HG03025 (cell line): Measurements from ENCODE around the gene EXD3.
"Not testable (repeated sequence)": the region's sequence is repeated elsewhere in the genome, so short reads cannot be mapped to it uniquely, and the experiment has no call there.

Experiments
- ATAC-seq: cut with Tn5 transposase; IDR thresholded peaks from one replicate; pipeline ENCODE4 v1.9.1; 2021; ENCODE audit warnings: mild to moderate bottlenecking, moderate library complexity; ENCODE audit not compliant: unreplicated experiment, low FRiP score

The EXD3 gene

GRCh38 chr9:137351781-137352501, 71.0 kb downstream of the EXD3 start:
- no peak for ATAC-seq

GRCh38 chr9:137350696-137351584, 72.0 kb downstream of the EXD3 start:
- no peak for ATAC-seq

GRCh38 chr9:137349471-137350033, 73.4 kb downstream of the EXD3 start:
- ATAC-seq, result no peak

GRCh38 chr9:137348769-137349470, 74.0 kb downstream of the EXD3 start:
- ATAC-seq, result no peak

GRCh38 chr9:137347928-137348327, 75.0 kb downstream of the EXD3 start:
- ATAC-seq, result no peak

GRCh38 chr9:137342482-137342881, 80.5 kb downstream of the EXD3 start:
- no peak for ATAC-seq

GRCh38 chr9:137341227-137341626, 81.7 kb downstream of the EXD3 start:
- no peak for ATAC-seq

GRCh38 chr9:137339908-137340462, 83.0 kb downstream of the EXD3 start:
- ATAC-seq, result not testable (repeated sequence)

GRCh38 chr9:137339045-137339907, 83.7 kb downstream of the EXD3 start:
- no peak for ATAC-seq

- no peak for ATAC-seq
Observed at GRCh38 chr9:137336735-137337134, 86.2 kb downstream of the EXD3 start.

GRCh38 chr9:137333016-137333671, 89.8 kb downstream of the EXD3 start:
- no peak for ATAC-seq

GRCh38 chr9:137331929-137332328, 91.0 kb downstream of the EXD3 start:
- ATAC-seq, result no peak

- ATAC-seq, result no peak
Observed at GRCh38 chr9:137330689-137331088, 92.3 kb downstream of the EXD3 start.

GRCh38 chr9:137329590-137329989, 93.4 kb downstream of the EXD3 start:
- not testable (repeated sequence) for ATAC-seq

- not testable (repeated sequence) for ATAC-seq
Observed at GRCh38 chr9:137327641-137328550, 95.1 kb downstream of the EXD3 start.

- ATAC-seq, result no peak
Observed at GRCh38 chr9:137326445-137327065, 96.4 kb downstream of the EXD3 start.

GRCh38 chr9:137325799-137326198, 97.2 kb downstream of the EXD3 start:
- no peak for ATAC-seq

GRCh38 chr9:137325124-137325523, 97.8 kb downstream of the EXD3 start:
- no peak for ATAC-seq
